H1 (cell line): ENCODE data around the gene BCKDHB. TPM values are rescaled to one million over a fixed set of nuclear protein-coding genes. Genes with fewer than 3 reads are reported as not detected.

Source experiments
- EP300 ChIP-seq, 2 experiments: IDR thresholded peaks; 1 replicate in 1 of 2; 2 replicates in 1 of 2; pipeline ENCODE4 v1.6.1; 2011 to 2012; ENCODE audit warnings: low read depth in 2 of 2, low read length in 2 of 2, mild to moderate bottlenecking in 2 of 2, borderline replicate concordance in 1 of 2, inconsistent platforms in 1 of 2, moderate library complexity in 1 of 2
- GTF2F1 ChIP-seq: IDR thresholded peaks from 2 replicates; pipeline ENCODE4 v1.6.1; 2012; ENCODE audit warnings: low read depth, low read length, improper control_type of control experiment, borderline replicate concordance
- KDM4A ChIP-seq: IDR thresholded peaks from one replicate; pipeline ENCODE4 v1.7.1; 2012; ENCODE audit warnings: low read depth, mild to moderate bottlenecking, moderate library complexity, low read length, inconsistent platforms; ENCODE audit not compliant: severe bottlenecking
- POU5F1 ChIP-seq: IDR thresholded peaks from 2 replicates; pipeline ENCODE4 v1.6.1; 2011; ENCODE audit warnings: low read depth, mild to moderate bottlenecking, low read length, moderate library complexity
- RNF2 ChIP-seq: fragments of 200-900, 300-1000 bp; sonication (generic); IDR thresholded peaks from 2 replicates; pipeline ENCODE4 v1.7.1; 2016; ENCODE audit warnings: borderline replicate concordance, low read depth, mild to moderate bottlenecking, antibody characterized with exemption, low read length; ENCODE audit not compliant: poor library complexity, severe bottlenecking; ENCODE audit errors: missing control alignments
- RXRA ChIP-seq: IDR thresholded peaks from 2 replicates; pipeline ENCODE4 v1.6.1; 2011; ENCODE audit warnings: low read depth, mild to moderate bottlenecking, low read length, moderate library complexity; ENCODE audit not compliant: insufficient read depth
- SP2 ChIP-seq: IDR thresholded peaks from 2 replicates; pipeline ENCODE4 v1.6.1; 2012; ENCODE audit warnings: mild to moderate bottlenecking, low read length, inconsistent platforms
- polyA plus RNA-seq, 7 experiments: library from polyadenylated mRNA; depleted of rRNA in 3 of 7; stranded (reverse) in 5 of 7; unstranded in 2 of 7; fragments of >200 nt in 5 of 7; fragments of 200-250 nt in 2 of 7; gene quantifications; 1 replicate in 5 of 7; 2 replicates in 1 of 7; 4 replicates in 1 of 7; pipeline versions ENCODE4 v1.2.1 to v1.2.3, GENCODE V29; 2011 to 2013; ENCODE audit warnings: missing spikeins in 2 of 7, mixed read lengths in 2 of 7
- total RNA-seq: library from RNA; stranded (reverse); fragmentation: NEBNext Ultra II Directional; extraction: Animal tissue kit (Norgen Biotek cat#: 25700); gene quantifications from 2 replicates; pipeline ENCODE4 v1.2.1, GENCODE V29; 2021

BCKDHB gene
- total and polyA plus RNA-seq, 2 of the 8 experiments (the other 6 are each of a cell fraction or from before 2014, with no cell fraction given): 22.1 to 30.8 TPM

DNA sequence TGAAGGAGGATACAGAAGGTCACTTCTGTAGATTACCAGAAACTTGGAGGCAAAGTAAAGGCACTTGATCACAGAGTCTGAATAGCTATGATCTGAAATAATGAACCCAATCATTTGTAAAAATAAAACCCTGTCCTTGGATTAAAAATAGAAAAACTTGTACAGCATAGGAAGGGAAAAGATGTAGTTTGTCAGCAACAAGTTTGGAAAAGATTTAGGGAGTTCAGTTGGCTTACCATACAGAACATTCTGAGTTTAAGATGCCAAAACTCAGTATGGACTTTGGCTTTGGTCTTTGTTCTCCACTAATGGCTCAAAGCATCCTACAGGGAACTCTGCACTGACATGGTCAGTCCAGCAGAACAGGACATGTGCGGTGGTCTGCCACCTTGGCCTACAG, 240.6 kb downstream of the BCKDHB start (continued):
- TF ChIP-seq KDM4A (no peak), POU5F1 (no peak), RNF2 (no peak), GTF2F1 (no peak), RXRA (no peak), SP2 (no peak), EP300 (IDR thresholded peaks at IDR 0.05; ENCODE audit: borderline replicate concordance in 1 of 2, low read depth in 2 of 2, low read length in 2 of 2) (no peak)
- TF ChIP-seq, all 59 proteins: peak for 0
